PC-9 (cell line): ENCODE measurements around the gene TNF. TPM values are rescaled to one million over a fixed set of nuclear protein-coding genes. Genes with fewer than 3 reads are reported as not detected.

Experiments
- BruUV-seq: library from RNA; stranded (reverse); fragments of 400-500 nt; replicated peaks from 2 replicates; lab custom pipeline; 2021; lab: Mats Ljungman, UMichigan
- CTCF ChIA-PET: fragments of 300-600 bp; sonication (Branson Sonifier 250); formaldehyde crosslinking; loops from one replicate; lab custom pipeline; 2022; ENCODE audit warnings: antibody characterized with exemption; lab: Charles Lee
- POLR2A ChIA-PET: fragments of 300-600 bp; sonication (Branson Sonifier 250); formaldehyde crosslinking; loops from one replicate; lab custom pipeline; 2022; ENCODE audit warnings: antibody characterized with exemption; ENCODE audit not compliant: unreplicated experiment; lab: Charles Lee
- DNase-seq, 2 experiments: peaks; one replicate each; pipeline versions ENCODE4 v3.0.0 to v3.0.0-alpha.2; 2015 to 2022; ENCODE audit warnings: mixed read lengths in 1 of 2
- H2AFZ ChIP-seq: fragments of 200-600 bp; sonication (generic); 2 replicates; pipeline ENCODE4 v1.8.1; 2017; ENCODE audit warnings: antibody characterized with exemption
- H3F3A ChIP-seq: fragments of 200-600 bp; sonication (generic); 2 replicates; pipeline ENCODE4 v1.8.1; 2017; ENCODE audit warnings: antibody characterized with exemption, mild to moderate bottlenecking, low read depth; ENCODE audit not compliant: insufficient read depth
- H3K27ac ChIP-seq: fragments of 200-600 bp; sonication (generic); 2 replicates; pipeline ENCODE4 v1.6.1; 2016; ENCODE audit warnings: mixed run types
- H3K27me3 ChIP-seq: fragments of 200-600 bp; sonication (generic); 2 replicates; pipeline ENCODE4 v1.6.1; 2016; ENCODE audit warnings: low read depth, mixed run types; ENCODE audit not compliant: insufficient read depth
- H3K36me3 ChIP-seq: fragments of 200-600 bp; sonication (generic); 2 replicates; pipeline ENCODE4 v1.6.1; 2016; ENCODE audit warnings: low read depth, mixed run types
- H3K4me1 ChIP-seq: fragments of 200-600 bp; sonication (generic); replicated peaks from 2 replicates; pipeline ENCODE4 v1.6.1; 2016; ENCODE audit warnings: mixed run types; ENCODE audit not compliant: insufficient read depth
- H3K4me2 ChIP-seq: fragments of 200-600 bp; sonication (generic); 2 replicates; pipeline ENCODE4 v1.6.1; 2017; ENCODE audit warnings: mixed run types
- H3K4me3 ChIP-seq: fragments of 200-600 bp; sonication (generic); 2 replicates; pipeline ENCODE4 v1.6.1; 2016; ENCODE audit warnings: mixed run types
- H3K79me2 ChIP-seq: fragments of 200-600 bp; sonication (generic); 2 replicates; pipeline ENCODE4 v1.6.1; 2017; ENCODE audit warnings: low read depth, mixed run types
- H3K9me2 ChIP-seq: fragments of 200-600 bp; sonication (generic); 2 replicates; pipeline ENCODE4 v1.8.1; 2017; ENCODE audit warnings: mild to moderate bottlenecking; ENCODE audit not compliant: insufficient read depth
- H3K9me3 ChIP-seq: fragments of 200-600 bp; sonication (generic); 2 replicates; pipeline ENCODE4 v1.8.1; 2016; ENCODE audit warnings: low read depth; ENCODE audit not compliant: insufficient read depth
- H4K20me1 ChIP-seq: fragments of 200-600 bp; sonication (generic); 2 replicates; pipeline ENCODE4 v1.8.1; 2017; ENCODE audit not compliant: insufficient read depth
- EZH2 ChIP-seq: fragments of 200-600 bp; sonication (generic); IDR thresholded peaks from 2 replicates; pipeline ENCODE4 v1.8.0; 2017; ENCODE audit warnings: antibody characterized with exemption, low read depth
- intact Hi-C: fragments of 100-400 bp; cut with micrococcal nuclease; formaldehyde crosslinking; loops from one replicate; pipeline ENCODE4 v1.10.0; 2022; ENCODE audit not compliant: unreplicated experiment
- total RNA-seq: library from RNA; stranded (reverse); gene quantifications from 2 replicates; pipeline ENCODE4 v1.2.3, GENCODE V29; 2021
- TF ChIP-seq, protein P1 (sequence below): fragments of 200-600 bp; sonication (generic); conservative IDR thresholded peaks from 2 replicates; pipeline ENCODE4 v1.6.1; 2017; ENCODE audit warnings: mixed run types, antibody characterized with exemption, mild to moderate bottlenecking, moderate library complexity

Gene TNF
- total RNA-seq, 1 experiment from 2014 or later, result not detected

DNA sequence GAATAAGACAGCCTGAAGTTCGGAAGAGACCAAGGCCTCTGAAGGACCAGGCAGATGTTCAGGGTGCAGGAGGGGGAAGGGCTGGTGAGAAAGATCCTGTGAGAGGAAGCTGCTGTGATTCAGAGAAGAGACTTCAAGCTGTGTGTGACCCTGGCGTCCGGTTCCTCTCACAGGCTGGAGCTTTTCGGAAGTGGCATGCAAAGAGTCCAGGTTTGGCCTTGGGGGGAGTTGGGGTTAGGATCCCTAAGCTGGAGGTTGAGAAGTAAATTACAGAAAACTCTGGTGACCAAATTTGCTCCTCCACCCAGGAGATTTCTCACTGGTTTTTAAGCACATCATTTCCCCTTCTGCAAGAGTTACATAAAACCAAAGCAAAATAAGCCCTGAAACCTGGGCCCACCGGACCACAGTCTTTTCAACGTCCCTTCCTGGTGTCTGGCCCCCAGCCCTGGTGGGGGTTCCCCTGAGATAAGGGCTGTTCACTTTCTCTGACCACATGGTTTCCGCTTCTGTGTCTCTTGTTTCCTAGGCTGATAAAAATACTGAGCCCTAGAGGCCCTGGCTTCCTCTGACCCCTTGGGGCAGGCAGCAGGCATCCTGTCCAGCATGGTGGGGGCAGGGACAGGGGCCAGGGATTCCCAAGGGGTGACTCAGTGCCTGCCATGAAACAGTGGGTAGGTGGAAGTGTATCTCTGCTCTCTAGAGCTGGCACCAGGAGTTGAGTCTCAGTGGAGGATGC is 15.2 kb upstream of the TNF start:
- Histone ChIP-seq H3K4me1 (peaks cover 15% of the 10 kb centered on the region), H3K27ac (peak overlapping the region; percentile 33; the same call in 1 of the 2 replicates), H4K20me1 (no peaks in the 10 kb centered on the region), H3K9me2 (no peaks in the 10 kb centered on the region), H3K4me2 (peak overlapping the region; percentile 42), H2AFZ (no peak overlapping the region), H3K36me3 (no peaks in the 10 kb centered on the region), H3K79me2 (no peaks in the 10 kb centered on the region), H3K27me3 (no peaks in the 10 kb centered on the region), H3K4me3 (no peak overlapping the region), H3F3A (peaks cover 9% of the 10 kb centered on the region; the same call in 1 of the 2 replicates), H3K9me3 (no peaks in the 10 kb centered on the region)
- no peak for TF ChIP-seq EZH2
- BruUV-seq, result no TSS peak
- intact Hi-C loops, result loop anchor here (1.0 kb wide), 1 partner anchor 21 kb away; no protein-coding TSS in a partner anchor
- DNase-seq, result peak; percentile 60 to 83
- ChIA-PET CTCF (no interaction called here), POLR2A (interaction anchor here (0.5 to 0.6 kb wide), 4 partner anchors 61 to 1753 kb away, joined by 7 to 16 read pairs (median 12); partner anchors contain the start of gene PRRC2A)

DNA sequence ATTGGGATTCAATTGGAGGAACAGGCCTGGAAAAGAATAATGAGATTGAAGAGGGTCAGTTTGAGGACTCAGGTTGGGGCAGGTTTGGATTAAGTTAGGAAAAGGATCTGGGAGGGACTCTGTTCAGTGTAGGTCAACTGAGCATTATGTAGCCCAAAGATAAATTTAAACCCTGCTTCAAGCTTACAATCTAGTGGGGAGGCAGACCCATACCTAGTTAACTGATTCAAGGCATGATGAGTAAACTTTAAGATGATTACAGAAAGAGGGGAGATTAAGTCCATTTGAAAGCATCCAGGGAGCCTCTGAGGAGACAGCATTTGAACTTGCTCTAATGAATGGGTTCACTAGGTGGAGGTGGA is 14.7 kb upstream of the TNF start:
- H3F3A ChIP-seq, result peaks cover 9% of the 10 kb centered on the region; the same call in 1 of the 2 replicates
- no peaks in the 10 kb centered on the region for H4K20me1 ChIP-seq
- no peak overlapping the region for H3K4me3 ChIP-seq
- H3K36me3 ChIP-seq, result no peaks in the 10 kb centered on the region
- TF ChIP-seq EZH2, result no peak
- TF ChIP-seq, protein P1, sequence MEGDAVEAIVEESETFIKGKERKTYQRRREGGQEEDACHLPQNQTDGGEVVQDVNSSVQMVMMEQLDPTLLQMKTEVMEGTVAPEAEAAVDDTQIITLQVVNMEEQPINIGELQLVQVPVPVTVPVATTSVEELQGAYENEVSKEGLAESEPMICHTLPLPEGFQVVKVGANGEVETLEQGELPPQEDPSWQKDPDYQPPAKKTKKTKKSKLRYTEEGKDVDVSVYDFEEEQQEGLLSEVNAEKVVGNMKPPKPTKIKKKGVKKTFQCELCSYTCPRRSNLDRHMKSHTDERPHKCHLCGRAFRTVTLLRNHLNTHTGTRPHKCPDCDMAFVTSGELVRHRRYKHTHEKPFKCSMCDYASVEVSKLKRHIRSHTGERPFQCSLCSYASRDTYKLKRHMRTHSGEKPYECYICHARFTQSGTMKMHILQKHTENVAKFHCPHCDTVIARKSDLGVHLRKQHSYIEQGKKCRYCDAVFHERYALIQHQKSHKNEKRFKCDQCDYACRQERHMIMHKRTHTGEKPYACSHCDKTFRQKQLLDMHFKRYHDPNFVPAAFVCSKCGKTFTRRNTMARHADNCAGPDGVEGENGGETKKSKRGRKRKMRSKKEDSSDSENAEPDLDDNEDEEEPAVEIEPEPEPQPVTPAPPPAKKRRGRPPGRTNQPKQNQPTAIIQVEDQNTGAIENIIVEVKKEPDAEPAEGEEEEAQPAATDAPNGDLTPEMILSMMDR, result no peak
- ChIA-PET CTCF (no interaction called here), POLR2A (interaction anchor here (0.5 to 0.6 kb wide), 3 partner anchors 60 to 1753 kb away, joined by 9 to 16 read pairs (median 14); partner anchors contain the start of gene PRRC2A)
- no peak overlapping the region for H2AFZ ChIP-seq
- H3K79me2 ChIP-seq, result no peaks in the 10 kb centered on the region
- H3K27ac ChIP-seq, result 0 out of 2 replicates have a peak overlapping the region, but pooled peaks have one; percentile 33
- H3K27me3 ChIP-seq, result no peaks in the 10 kb centered on the region
- peaks cover 15% of the 10 kb centered on the region for H3K4me1 ChIP-seq
- BruUV-seq, result no TSS peak
- no peaks in the 10 kb centered on the region for H3K9me3 ChIP-seq
- intact Hi-C loops, result loop anchor here (1.0 kb wide), 1 partner anchor 21 kb away; no protein-coding TSS in a partner anchor
- no peaks in the 10 kb centered on the region for H3K9me2 ChIP-seq
- H3K4me2 ChIP-seq, result peak overlapping the region; percentile 42; the same call in 1 of the 2 replicates
- DNase-seq, result no peak

DNA sequence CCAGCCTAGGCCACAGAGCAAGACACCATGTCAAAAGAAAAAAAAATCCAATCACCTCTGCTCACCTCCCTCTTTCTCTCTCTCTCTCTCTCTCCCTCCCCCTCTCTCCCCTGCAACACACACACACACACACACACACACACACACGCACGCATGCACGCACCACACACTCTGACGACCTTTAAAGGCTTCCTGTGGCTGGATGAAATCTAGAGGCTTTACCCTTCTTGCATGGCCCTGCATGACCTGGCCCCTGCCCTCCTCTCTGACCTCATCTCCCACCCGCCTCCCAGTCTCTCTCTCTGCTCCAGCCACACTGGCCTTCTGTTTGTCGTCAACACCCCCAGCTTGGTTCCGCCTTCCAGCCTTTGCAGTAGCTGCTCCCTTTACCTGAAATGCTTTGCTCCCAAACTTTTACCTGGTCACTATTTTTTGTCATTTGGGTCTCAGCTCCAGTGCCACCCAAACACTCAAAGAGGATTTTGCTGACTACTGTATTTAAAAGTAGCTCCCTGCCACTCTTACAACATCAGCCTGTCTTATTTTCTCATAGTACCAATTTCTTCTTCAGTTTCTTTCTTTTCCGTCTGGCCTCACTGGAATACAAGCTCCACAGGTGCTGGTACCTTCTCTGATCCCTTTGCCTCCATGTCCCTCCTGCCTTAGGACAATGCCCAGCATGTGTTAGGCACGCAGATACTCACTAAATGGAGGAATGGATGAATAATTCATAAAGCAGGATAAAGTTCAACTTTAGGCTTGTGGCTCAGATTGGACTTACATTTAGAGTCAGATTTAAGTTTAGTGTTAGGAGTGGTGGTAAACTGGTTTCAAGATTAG is 7.6 kb upstream of the TNF start:
- intact Hi-C loops, result no loop called here
- H4K20me1 ChIP-seq, result no peaks in the 10 kb centered on the region
- H3K4me2 ChIP-seq, result no peak overlapping the region
- ChIA-PET CTCF (no interaction called here), POLR2A (interaction anchor here (0.6 kb wide), 1 partner anchor 260 kb away, joined by 3 read pairs; no protein-coding TSS in a partner anchor)
- no peaks in the 10 kb centered on the region for H3K9me3 ChIP-seq
- no peaks in the 10 kb centered on the region for H3F3A ChIP-seq
- H3K79me2 ChIP-seq, result no peaks in the 10 kb centered on the region
- DNase-seq, result no peak
- no peaks in the 10 kb centered on the region for H3K9me2 ChIP-seq
- H3K27ac ChIP-seq, result no peak overlapping the region
- H3K27me3 ChIP-seq, result no peaks in the 10 kb centered on the region
- H3K36me3 ChIP-seq, result no peaks in the 10 kb centered on the region
- no peak for TF ChIP-seq EZH2
- no peak overlapping the region for H3K4me3 ChIP-seq
- H2AFZ ChIP-seq, result no peak overlapping the region
- BruUV-seq, result no TSS peak
- H3K4me1 ChIP-seq, result no peaks in the 10 kb centered on the region
